Gastrocnemius medialis (tissue), 4 donors: ENCODE data around the gene IDNK.

ENCODE experiments used
- POLR2A ChIP-seq, 2 donors: fragments of 450-650 bp; IDR thresholded peaks; one replicate each; pipeline ENCODE4 v1.6.1; 2017; ENCODE audit warnings: antibody characterized with exemption in 2 of 2, mild to moderate bottlenecking in 2 of 2, moderate library complexity in 2 of 2
- TF ChIP-seq, protein P1 (sequence below), 5 experiments: fragments of 450-650 bp in 3 of 5; fragments of 200-600 bp in 2 of 5; sonication (generic) in 2 of 5; IDR thresholded peaks in 4 of 5; conservative IDR thresholded peaks in 1 of 5; 1 replicate in 4 of 5; 2 replicates in 1 of 5; pipeline ENCODE4 v1.5.1; 2016 to 2019; ENCODE audit warnings: antibody characterized with exemption in 5 of 5, mild to moderate bottlenecking in 3 of 5, moderate library complexity in 3 of 5

GRCh38 chr9:83636813-83637212 lies 13.9 kb downstream of the IDNK start:
- TF ChIP-seq POLR2A (IDR thresholded peaks at IDR 0.05): no peak
- TF ChIP-seq, protein P1, sequence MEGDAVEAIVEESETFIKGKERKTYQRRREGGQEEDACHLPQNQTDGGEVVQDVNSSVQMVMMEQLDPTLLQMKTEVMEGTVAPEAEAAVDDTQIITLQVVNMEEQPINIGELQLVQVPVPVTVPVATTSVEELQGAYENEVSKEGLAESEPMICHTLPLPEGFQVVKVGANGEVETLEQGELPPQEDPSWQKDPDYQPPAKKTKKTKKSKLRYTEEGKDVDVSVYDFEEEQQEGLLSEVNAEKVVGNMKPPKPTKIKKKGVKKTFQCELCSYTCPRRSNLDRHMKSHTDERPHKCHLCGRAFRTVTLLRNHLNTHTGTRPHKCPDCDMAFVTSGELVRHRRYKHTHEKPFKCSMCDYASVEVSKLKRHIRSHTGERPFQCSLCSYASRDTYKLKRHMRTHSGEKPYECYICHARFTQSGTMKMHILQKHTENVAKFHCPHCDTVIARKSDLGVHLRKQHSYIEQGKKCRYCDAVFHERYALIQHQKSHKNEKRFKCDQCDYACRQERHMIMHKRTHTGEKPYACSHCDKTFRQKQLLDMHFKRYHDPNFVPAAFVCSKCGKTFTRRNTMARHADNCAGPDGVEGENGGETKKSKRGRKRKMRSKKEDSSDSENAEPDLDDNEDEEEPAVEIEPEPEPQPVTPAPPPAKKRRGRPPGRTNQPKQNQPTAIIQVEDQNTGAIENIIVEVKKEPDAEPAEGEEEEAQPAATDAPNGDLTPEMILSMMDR (IDR thresholded peaks at IDR 0.05 in 4 of 5, conservative IDR thresholded peaks at IDR 0.05 in 1 of 5): no peak
